ENCODE data around the gene MSX2. TPM values are rescaled to one million over a fixed set of nuclear protein-coding genes. Genes with fewer than 3 reads are reported as not detected.

The MSX2 gene
- total and polyA plus RNA-seq, 2 experiments from 2014 or later, result 0.17 to 0.47 TPM

DNA sequence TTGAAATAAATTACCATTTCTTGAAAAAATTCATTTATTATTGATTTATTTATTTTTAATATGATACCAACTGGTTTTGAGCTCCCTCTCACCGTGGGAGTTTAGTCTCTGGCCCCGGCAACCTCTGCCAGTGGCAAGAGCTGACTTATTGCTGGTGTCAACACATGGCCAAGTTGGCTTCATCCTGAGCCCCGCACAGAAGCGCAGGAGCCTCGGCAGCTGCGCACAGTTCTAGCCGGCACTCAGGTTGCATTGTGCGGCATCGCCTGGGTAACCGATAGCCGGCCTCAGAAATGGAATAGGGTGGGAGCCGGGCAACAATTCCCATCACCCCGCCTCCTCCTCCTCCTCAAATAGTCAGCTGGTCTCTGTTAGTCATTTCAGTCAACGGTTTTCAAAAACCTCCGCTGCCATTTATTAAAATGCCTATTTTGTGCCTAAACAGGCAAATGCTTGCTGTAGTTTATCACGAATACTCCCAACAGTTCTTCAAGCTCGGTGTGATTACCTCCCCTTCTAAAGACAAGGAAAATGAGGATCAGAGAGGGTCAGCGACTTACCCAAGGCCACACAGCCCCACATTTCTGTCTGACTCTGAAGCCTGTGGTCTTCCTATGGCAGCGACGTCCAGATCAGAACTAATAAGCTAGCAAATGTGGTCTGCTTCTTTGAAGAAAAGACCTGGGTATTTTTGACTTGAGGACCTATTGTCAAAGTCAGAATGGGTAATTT is 15.7 kb upstream of the MSX2 start:
- Mint-ChIP-seq H3K27me3 (ENCODE audit: insufficient read depth, low read depth, poor library complexity) (peaks cover 6% of the 10 kb centered on the region), H3K36me3 (ENCODE audit: low read depth) (no peaks in the 10 kb centered on the region), H3K4me3 (no peak overlapping the region), H3K9me3 (no peaks in the 10 kb centered on the region), H3K4me1 (0 out of 3 replicates have a peak, but pooled peaks cover 4% of the 10 kb centered on the region), H3K27ac (no peak overlapping the region)
- Histone ChIP-seq H3K4me2 (no peak overlapping the region), H2AFZ (no peak overlapping the region), H3K27ac (ENCODE audit: low read depth) (no peak overlapping the region), H3K36me3 (ENCODE audit: insufficient read depth) (no peaks in the 10 kb centered on the region), H3K79me2 (replicated peaks; ENCODE audit: insufficient read depth) (no peaks in the 10 kb centered on the region), H3K4me3 (no peak overlapping the region), H3K9me2 (ENCODE audit: insufficient read depth) (no peaks in the 10 kb centered on the region), H3F3A (replicated peaks; ENCODE audit: low read depth) (no peaks in the 10 kb centered on the region), H3K27me3 (ENCODE audit: insufficient read depth) (no peaks in the 10 kb centered on the region), H4K20me1 (replicated peaks; ENCODE audit: insufficient read depth) (no peaks in the 10 kb centered on the region), H3K4me1 (ENCODE audit: insufficient read depth) (no peaks in the 10 kb centered on the region)
- ATAC-seq, result peak; percentile 48; the same call in 2 of the 3 replicates
- DNase-seq (ENCODE audit: low spot score), result no peak
- no peak for TF ChIP-seq CREB1 (CRISPR knock-in tag; IDR thresholded peaks at IDR 0.05; ENCODE audit: low read depth)
- TF ChIP-seq NANOG (IDR thresholded peaks at IDR 0.05; ENCODE audit: borderline replicate concordance), result no peak
- TF ChIP-seq, protein P1, sequence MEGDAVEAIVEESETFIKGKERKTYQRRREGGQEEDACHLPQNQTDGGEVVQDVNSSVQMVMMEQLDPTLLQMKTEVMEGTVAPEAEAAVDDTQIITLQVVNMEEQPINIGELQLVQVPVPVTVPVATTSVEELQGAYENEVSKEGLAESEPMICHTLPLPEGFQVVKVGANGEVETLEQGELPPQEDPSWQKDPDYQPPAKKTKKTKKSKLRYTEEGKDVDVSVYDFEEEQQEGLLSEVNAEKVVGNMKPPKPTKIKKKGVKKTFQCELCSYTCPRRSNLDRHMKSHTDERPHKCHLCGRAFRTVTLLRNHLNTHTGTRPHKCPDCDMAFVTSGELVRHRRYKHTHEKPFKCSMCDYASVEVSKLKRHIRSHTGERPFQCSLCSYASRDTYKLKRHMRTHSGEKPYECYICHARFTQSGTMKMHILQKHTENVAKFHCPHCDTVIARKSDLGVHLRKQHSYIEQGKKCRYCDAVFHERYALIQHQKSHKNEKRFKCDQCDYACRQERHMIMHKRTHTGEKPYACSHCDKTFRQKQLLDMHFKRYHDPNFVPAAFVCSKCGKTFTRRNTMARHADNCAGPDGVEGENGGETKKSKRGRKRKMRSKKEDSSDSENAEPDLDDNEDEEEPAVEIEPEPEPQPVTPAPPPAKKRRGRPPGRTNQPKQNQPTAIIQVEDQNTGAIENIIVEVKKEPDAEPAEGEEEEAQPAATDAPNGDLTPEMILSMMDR (conservative IDR thresholded peaks at IDR 0.05; ENCODE audit: low read depth in 2 of 2), result no peak
- TF ChIP-seq, protein P2, sequence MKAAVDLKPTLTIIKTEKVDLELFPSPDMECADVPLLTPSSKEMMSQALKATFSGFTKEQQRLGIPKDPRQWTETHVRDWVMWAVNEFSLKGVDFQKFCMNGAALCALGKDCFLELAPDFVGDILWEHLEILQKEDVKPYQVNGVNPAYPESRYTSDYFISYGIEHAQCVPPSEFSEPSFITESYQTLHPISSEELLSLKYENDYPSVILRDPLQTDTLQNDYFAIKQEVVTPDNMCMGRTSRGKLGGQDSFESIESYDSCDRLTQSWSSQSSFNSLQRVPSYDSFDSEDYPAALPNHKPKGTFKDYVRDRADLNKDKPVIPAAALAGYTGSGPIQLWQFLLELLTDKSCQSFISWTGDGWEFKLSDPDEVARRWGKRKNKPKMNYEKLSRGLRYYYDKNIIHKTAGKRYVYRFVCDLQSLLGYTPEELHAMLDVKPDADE (IDR thresholded peaks at IDR 0.05), result no peak
- TF ChIP-seq ZNF114 (CRISPR knock-in tag; IDR thresholded peaks at IDR 0.05), result no peak
- TF ChIP-seq EZH2phosphoT487 (IDR thresholded peaks at IDR 0.05; ENCODE audit: unreplicated experiment), result no peak
- TF ChIP-seq, protein P3, sequence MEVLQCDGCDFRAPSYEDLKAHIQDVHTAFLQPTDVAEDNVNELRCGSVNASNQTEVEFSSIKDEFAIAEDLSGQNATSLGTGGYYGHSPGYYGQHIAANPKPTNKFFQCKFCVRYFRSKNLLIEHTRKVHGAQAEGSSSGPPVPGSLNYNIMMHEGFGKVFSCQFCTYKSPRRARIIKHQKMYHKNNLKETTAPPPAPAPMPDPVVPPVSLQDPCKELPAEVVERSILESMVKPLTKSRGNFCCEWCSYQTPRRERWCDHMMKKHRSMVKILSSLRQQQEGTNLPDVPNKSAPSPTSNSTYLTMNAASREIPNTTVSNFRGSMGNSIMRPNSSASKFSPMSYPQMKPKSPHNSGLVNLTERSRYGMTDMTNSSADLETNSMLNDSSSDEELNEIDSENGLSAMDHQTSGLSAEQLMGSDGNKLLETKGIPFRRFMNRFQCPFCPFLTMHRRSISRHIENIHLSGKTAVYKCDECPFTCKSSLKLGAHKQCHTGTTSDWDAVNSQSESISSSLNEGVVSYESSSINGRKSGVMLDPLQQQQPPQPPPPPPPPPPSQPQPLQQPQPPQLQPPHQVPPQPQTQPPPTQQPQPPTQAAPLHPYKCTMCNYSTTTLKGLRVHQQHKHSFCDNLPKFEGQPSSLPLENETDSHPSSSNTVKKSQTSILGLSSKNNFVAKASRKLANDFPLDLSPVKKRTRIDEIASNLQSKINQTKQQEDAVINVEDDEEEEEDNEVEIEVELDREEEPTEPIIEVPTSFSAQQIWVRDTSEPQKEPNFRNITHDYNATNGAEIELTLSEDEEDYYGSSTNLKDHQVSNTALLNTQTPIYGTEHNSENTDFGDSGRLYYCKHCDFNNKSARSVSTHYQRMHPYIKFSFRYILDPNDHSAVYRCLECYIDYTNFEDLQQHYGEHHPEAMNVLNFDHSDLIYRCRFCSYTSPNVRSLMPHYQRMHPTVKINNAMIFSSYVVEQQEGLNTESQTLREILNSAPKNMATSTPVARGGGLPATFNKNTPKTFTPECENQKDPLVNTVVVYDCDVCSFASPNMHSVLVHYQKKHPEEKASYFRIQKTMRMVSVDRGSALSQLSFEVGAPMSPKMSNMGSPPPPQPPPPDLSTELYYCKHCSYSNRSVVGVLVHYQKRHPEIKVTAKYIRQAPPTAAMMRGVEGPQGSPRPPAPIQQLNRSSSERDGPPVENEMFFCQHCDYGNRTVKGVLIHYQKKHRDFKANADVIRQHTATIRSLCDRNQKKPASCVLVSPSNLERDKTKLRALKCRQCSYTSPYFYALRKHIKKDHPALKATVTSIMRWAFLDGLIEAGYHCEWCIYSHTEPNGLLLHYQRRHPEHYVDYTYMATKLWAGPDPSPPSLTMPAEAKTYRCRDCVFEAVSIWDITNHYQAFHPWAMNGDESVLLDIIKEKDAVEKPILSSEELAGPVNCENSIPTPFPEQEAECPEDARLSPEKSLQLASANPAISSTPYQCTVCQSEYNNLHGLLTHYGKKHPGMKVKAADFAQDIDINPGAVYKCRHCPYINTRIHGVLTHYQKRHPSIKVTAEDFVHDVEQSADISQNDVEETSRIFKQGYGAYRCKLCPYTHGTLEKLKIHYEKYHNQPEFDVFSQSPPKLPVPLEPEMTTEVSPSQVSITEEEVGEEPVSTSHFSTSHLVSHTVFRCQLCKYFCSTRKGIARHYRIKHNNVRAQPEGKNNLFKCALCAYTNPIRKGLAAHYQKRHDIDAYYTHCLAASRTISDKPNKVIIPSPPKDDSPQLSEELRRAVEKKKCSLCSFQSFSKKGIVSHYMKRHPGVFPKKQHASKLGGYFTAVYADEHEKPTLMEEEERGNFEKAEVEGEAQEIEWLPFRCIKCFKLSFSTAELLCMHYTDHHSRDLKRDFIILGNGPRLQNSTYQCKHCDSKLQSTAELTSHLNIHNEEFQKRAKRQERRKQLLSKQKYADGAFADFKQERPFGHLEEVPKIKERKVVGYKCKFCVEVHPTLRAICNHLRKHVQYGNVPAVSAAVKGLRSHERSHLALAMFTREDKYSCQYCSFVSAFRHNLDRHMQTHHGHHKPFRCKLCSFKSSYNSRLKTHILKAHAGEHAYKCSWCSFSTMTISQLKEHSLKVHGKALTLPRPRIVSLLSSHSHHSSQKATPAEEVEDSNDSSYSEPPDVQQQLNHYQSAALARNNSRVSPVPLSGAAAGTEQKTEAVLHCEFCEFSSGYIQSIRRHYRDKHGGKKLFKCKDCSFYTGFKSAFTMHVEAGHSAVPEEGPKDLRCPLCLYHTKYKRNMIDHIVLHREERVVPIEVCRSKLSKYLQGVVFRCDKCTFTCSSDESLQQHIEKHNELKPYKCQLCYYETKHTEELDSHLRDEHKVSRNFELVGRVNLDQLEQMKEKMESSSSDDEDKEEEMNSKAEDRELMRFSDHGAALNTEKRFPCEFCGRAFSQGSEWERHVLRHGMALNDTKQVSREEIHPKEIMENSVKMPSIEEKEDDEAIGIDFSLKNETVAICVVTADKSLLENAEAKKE (CRISPR knock-in tag; IDR thresholded peaks at IDR 0.05), result no peak
- no peak for TF ChIP-seq ZNF331 (CRISPR knock-in tag; IDR thresholded peaks at IDR 0.05; ENCODE audit: low read depth)
- no peak for TF ChIP-seq EZH2 (IDR thresholded peaks at IDR 0.05; ENCODE audit: low read depth, unreplicated experiment)
- no peak for TF ChIP-seq STAT1 (IDR thresholded peaks at IDR 0.05; ENCODE audit: unreplicated experiment)
- no peak for TF ChIP-seq JUNB (IDR thresholded peaks at IDR 0.05; ENCODE audit: unreplicated experiment)
- TF ChIP-seq POLR2AphosphoS5 (IDR thresholded peaks at IDR 0.05; ENCODE audit: low read depth), result no peak
- TF ChIP-seq, protein P4, sequence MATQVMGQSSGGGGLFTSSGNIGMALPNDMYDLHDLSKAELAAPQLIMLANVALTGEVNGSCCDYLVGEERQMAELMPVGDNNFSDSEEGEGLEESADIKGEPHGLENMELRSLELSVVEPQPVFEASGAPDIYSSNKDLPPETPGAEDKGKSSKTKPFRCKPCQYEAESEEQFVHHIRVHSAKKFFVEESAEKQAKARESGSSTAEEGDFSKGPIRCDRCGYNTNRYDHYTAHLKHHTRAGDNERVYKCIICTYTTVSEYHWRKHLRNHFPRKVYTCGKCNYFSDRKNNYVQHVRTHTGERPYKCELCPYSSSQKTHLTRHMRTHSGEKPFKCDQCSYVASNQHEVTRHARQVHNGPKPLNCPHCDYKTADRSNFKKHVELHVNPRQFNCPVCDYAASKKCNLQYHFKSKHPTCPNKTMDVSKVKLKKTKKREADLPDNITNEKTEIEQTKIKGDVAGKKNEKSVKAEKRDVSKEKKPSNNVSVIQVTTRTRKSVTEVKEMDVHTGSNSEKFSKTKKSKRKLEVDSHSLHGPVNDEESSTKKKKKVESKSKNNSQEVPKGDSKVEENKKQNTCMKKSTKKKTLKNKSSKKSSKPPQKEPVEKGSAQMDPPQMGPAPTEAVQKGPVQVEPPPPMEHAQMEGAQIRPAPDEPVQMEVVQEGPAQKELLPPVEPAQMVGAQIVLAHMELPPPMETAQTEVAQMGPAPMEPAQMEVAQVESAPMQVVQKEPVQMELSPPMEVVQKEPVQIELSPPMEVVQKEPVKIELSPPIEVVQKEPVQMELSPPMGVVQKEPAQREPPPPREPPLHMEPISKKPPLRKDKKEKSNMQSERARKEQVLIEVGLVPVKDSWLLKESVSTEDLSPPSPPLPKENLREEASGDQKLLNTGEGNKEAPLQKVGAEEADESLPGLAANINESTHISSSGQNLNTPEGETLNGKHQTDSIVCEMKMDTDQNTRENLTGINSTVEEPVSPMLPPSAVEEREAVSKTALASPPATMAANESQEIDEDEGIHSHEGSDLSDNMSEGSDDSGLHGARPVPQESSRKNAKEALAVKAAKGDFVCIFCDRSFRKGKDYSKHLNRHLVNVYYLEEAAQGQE (IDR thresholded peaks at IDR 0.05; ENCODE audit: unreplicated experiment), result no peak
